Measurements from ENCODE around the gene TPM3.

DNA sequence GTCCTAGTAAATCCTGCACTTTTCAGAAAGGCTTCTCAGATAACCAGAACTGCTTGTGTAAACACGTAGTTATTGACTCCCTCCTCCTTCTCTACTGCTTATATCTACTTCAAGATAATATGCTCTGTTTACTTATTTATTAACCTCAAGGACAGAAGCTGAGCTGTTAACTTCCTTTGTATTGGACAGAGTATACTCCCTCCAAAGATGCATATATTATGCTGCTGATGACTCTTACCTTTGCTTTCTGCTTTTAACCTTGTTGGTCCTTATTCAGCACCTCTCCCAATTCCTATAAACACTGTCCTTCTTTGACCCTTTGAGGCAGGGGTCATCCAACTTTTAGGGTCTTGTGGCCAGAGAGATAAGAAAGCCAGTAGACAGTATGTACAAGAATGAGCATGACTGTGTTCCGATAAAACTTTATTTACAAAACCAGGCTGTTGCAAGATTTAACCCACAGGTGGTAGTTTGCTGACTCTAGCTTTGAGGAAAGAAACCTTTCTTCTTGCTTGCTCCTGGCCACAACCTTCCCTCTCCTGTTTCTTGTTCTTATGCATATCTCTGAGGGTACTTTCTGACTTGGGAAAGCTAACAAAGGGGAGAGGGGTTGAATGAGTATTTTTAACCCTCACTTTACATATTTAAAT lies 4.9 kb downstream of the TPM3 start:
- TF ChIP-seq POLR2A (IDR thresholded peaks at IDR 0.05; ENCODE audit: low read length) (no peak), NR3C1 (IDR thresholded peaks at IDR 0.05) (no peak)
- TF ChIP-seq, protein P1, sequence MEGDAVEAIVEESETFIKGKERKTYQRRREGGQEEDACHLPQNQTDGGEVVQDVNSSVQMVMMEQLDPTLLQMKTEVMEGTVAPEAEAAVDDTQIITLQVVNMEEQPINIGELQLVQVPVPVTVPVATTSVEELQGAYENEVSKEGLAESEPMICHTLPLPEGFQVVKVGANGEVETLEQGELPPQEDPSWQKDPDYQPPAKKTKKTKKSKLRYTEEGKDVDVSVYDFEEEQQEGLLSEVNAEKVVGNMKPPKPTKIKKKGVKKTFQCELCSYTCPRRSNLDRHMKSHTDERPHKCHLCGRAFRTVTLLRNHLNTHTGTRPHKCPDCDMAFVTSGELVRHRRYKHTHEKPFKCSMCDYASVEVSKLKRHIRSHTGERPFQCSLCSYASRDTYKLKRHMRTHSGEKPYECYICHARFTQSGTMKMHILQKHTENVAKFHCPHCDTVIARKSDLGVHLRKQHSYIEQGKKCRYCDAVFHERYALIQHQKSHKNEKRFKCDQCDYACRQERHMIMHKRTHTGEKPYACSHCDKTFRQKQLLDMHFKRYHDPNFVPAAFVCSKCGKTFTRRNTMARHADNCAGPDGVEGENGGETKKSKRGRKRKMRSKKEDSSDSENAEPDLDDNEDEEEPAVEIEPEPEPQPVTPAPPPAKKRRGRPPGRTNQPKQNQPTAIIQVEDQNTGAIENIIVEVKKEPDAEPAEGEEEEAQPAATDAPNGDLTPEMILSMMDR (IDR thresholded peaks at IDR 0.05): no peak
